Keratinocyte (primary cell): ENCODE measurements around the gene SLX4. TPM values are rescaled to one million over a fixed set of nuclear protein-coding genes. Genes with fewer than 3 reads are reported as not detected.
"Not testable (repeated sequence)": the region's sequence is repeated elsewhere in the genome, so short reads cannot be mapped to it uniquely, and the experiment has no call there.

Source experiments
- DNase-seq: peaks from one replicate; pipeline ENCODE4 v3.0.0-alpha.2; 2011; ENCODE audit warnings: low read depth, missing footprints, low spot score
- FAIRE-seq: peaks from 2 replicates; lab custom pipeline; 2011; peaks lifted over from hg19 to GRCh38; lab: Jason Lieb, UNC
- H2AFZ ChIP-seq: 2 replicates; pipeline ENCODE4 v1.6.0; 2012; ENCODE audit warnings: low read length, control low read depth, inconsistent platforms; ENCODE audit not compliant: control insufficient read depth
- H3K27ac ChIP-seq: 2 replicates; pipeline ENCODE4 v1.5.1; 2011; ENCODE audit warnings: low read length; ENCODE audit not compliant: control insufficient read depth, insufficient read depth
- H3K27me3 ChIP-seq: 3 replicates; pipeline ENCODE4 v1.6.0; 2011; ENCODE audit warnings: low read length; ENCODE audit not compliant: control insufficient read depth, insufficient read depth; ENCODE audit errors: extremely low read depth
- H3K36me3 ChIP-seq, 2 experiments: 2 replicates in 1 of 2; 3 replicates in 1 of 2; pipeline ENCODE4 v1.5.1; 2011; ENCODE audit warnings: low read length in 2 of 2, mild to moderate bottlenecking in 1 of 2; ENCODE audit not compliant: control insufficient read depth in 2 of 2, insufficient read depth in 2 of 2; ENCODE audit errors: extremely low read depth in 1 of 2
- H3K4me1 ChIP-seq: 3 replicates; pipeline ENCODE4 v1.5.1; 2011; ENCODE audit warnings: low read length; ENCODE audit not compliant: control insufficient read depth, insufficient read depth; ENCODE audit errors: extremely low read depth
- H3K4me2 ChIP-seq: 3 replicates; pipeline ENCODE4 v1.6.0; 2011; ENCODE audit warnings: low read depth, low read length; ENCODE audit not compliant: control insufficient read depth, insufficient read depth; ENCODE audit errors: extremely low read depth
- H3K4me3 ChIP-seq, 3 experiments: fragments of 200-600 bp in 1 of 3; sonication (generic) in 1 of 3; 2 replicates in 2 of 3; 3 replicates in 1 of 3; pipeline ENCODE4 v1.5.1; 2011 to 2016; ENCODE audit warnings: low read length in 3 of 3, mild to moderate bottlenecking in 3 of 3, control low read depth in 2 of 3, inconsistent platforms in 1 of 3, low read depth in 1 of 3, mixed read lengths in 1 of 3, mixed run types in 1 of 3, moderate library complexity in 1 of 3; ENCODE audit not compliant: control insufficient read depth in 2 of 3, insufficient read depth in 2 of 3; ENCODE audit errors: extremely low read depth in 1 of 3
- H3K79me2 ChIP-seq: 2 replicates; pipeline ENCODE4 v1.6.0; 2012; ENCODE audit warnings: low read length; ENCODE audit not compliant: control insufficient read depth, insufficient read depth
- H3K9ac ChIP-seq: 3 replicates; pipeline ENCODE4 v1.6.0; 2011; ENCODE audit warnings: low read length; ENCODE audit not compliant: control insufficient read depth, insufficient read depth; ENCODE audit errors: extremely low read depth
- H3K9me1 ChIP-seq: 3 replicates; pipeline ENCODE4 v1.6.0; 2011; ENCODE audit warnings: low read length; ENCODE audit not compliant: control insufficient read depth, insufficient read depth; ENCODE audit errors: extremely low read depth
- H3K9me3 ChIP-seq: 2 replicates; pipeline ENCODE4 v1.5.1; 2012; ENCODE audit warnings: low read depth, low read length; ENCODE audit not compliant: control insufficient read depth
- H4K20me1 ChIP-seq: 3 replicates; pipeline ENCODE4 v1.6.0; 2011; ENCODE audit warnings: low read length; ENCODE audit not compliant: control insufficient read depth, insufficient read depth; ENCODE audit errors: extremely low read depth
- EZH2 ChIP-seq: IDR thresholded peaks from one replicate; pipeline ENCODE4 v1.6.1; 2012; ENCODE audit warnings: inconsistent platforms, mild to moderate bottlenecking, low read length, moderate library complexity
- dilution Hi-C: fragments of 300-500 bp; cut with MboI; formaldehyde crosslinking; loops from one replicate; pipeline ENCODE4 v1.7.0; 2020; ENCODE audit warnings: low sequenced_read_pairs; ENCODE audit not compliant: extremely low pct_ligation_motif_present
- polyA plus RNA-seq, 5 experiments: library from polyadenylated mRNA; depleted of rRNA in 3 of 5; stranded (reverse) in 3 of 5; stranded (forward) in 1 of 5; unstranded in 1 of 5; fragments of >200 nt; gene quantifications; 1 replicate in 1 of 5; 2 replicates in 3 of 5; 3 replicates in 1 of 5; pipeline versions ENCODE4 v1.2.1 to v1.2.3, GENCODE V29; 2011 to 2012; ENCODE audit warnings: missing spikeins in 2 of 5, low read depth in 1 of 5, low replicate concordance in 1 of 5
- TF ChIP-seq, protein P1 (sequence below), 3 experiments: IDR thresholded peaks in 1 of 3; conservative IDR thresholded peaks in 1 of 3; optimal IDR thresholded peaks in 1 of 3; 2 replicates in 2 of 3; 3 replicates in 1 of 3; pipeline versions ENCODE3 to v1.5.1; 2011; ENCODE audit warnings: low read length in 3 of 3, mild to moderate bottlenecking in 3 of 3, moderate library complexity in 2 of 3, control low read depth in 1 of 3, inconsistent platforms in 1 of 3; ENCODE audit not compliant: insufficient read depth in 2 of 3; ENCODE audit errors: extremely low read depth in 1 of 3

The SLX4 gene
- polyA plus RNA-seq, 1 donor (not counting 4 experiments of a cell fraction or from before 2014, with no cell fraction given): 2.0 TPM

DNA sequence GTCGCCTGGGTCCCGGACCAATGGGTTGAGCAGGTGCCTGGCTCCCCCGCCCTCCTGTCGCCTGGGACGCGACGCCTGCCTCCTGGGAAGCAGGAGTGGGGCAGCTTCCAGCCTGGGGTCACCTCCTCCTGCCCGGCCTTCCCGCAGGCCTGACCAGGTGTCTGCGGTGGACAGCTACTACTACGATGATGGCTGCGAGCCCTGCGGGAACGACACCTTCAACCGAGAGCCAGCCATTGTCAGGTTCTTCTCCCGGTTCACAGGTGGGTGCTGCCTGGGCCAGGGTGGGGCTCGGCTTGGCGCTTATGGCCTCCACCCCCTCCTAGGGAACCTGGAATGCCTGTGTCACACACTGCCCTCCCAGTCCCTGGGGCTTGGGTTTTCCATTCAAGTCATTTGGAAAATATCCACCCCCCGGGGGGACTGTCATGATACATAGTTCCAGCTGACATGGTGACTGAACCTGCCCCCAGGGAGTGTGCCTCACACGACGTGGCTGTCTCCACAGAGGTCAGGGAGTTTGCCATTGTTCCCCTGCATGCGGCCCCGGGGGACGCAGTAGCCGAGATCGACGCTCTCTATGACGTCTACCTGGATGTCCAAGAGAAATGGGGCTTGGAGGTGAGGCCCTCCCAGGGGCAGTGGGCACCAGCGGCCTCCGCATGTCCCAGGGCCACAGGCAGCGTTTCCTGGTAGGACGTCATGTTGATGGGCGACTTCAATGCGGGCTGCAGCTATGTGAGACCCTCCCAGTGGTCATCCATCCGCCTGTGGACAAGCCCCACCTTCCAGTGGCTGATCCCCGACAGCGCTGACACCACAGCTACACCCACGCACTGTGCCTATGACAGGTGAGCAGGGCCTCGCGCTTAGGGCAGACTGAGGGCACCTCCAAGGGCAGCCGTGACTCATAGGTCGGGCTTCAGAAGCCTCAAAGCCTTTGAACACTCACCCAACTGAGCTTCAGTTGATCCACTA lies 45.4 kb upstream of the SLX4 start:
- Histone ChIP-seq H3K9me3 (no peaks in the 10 kb centered on the region), H2AFZ (no peak overlapping the region), H3K4me2 (no peak overlapping the region), H3K36me3 (peaks cover 29 to 32% of the 10 kb centered on the region in 2 experiments), H3K27me3 (no peaks in the 10 kb centered on the region), H3K4me3 (no peak overlapping the region), H3K27ac (no peak overlapping the region), H3K9ac (no peak overlapping the region), H4K20me1 (peaks cover 4% of the 10 kb centered on the region), H3K79me2 (no peaks in the 10 kb centered on the region), H3K4me1 (no peaks in the 10 kb centered on the region), H3K9me1 (no peaks in the 10 kb centered on the region)
- DNase-seq (no peak), FAIRE-seq (no peak)
- TF ChIP-seq, protein P1, sequence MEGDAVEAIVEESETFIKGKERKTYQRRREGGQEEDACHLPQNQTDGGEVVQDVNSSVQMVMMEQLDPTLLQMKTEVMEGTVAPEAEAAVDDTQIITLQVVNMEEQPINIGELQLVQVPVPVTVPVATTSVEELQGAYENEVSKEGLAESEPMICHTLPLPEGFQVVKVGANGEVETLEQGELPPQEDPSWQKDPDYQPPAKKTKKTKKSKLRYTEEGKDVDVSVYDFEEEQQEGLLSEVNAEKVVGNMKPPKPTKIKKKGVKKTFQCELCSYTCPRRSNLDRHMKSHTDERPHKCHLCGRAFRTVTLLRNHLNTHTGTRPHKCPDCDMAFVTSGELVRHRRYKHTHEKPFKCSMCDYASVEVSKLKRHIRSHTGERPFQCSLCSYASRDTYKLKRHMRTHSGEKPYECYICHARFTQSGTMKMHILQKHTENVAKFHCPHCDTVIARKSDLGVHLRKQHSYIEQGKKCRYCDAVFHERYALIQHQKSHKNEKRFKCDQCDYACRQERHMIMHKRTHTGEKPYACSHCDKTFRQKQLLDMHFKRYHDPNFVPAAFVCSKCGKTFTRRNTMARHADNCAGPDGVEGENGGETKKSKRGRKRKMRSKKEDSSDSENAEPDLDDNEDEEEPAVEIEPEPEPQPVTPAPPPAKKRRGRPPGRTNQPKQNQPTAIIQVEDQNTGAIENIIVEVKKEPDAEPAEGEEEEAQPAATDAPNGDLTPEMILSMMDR (optimal IDR thresholded peaks at IDR 0.05 in 1 of 3, IDR thresholded peaks at IDR 0.05 in 1 of 3, conservative IDR thresholded peaks at IDR 0.05 in 1 of 3; ENCODE audit: extremely low read depth in 1 of 3, insufficient read depth in 2 of 3, low read length in 3 of 3): no peak
- TF ChIP-seq EZH2: no peak
- dilution Hi-C loops: no loop called here

- H3K4me1 ChIP-seq, FAIRE-seq, H3K4me2 ChIP-seq, dilution Hi-C loops, H3K27me3 ChIP-seq, H3K9me3 ChIP-seq, H3K79me2 ChIP-seq, H3K9ac ChIP-seq, DNase-seq, H3K9me1 ChIP-seq, H2AFZ ChIP-seq, H3K27ac ChIP-seq, H4K20me1 ChIP-seq, H3K4me3 ChIP-seq: not testable (repeated sequence)
- peaks cover 29% of the 10 kb centered on the region in 2 experiments for H3K36me3 ChIP-seq
These were observed 44.7 kb upstream of the SLX4 start for GRCh38 chr16:3656160-3656490.
